GM18517 (cell line): ENCODE measurements around the gene TMCO5A.

Experiments
- ATAC-seq: cut with Tn5 transposase; IDR thresholded peaks from one replicate; pipeline ENCODE4 v1.9.1; 2021; ENCODE audit warnings: mild to moderate bottlenecking, moderate library complexity; ENCODE audit not compliant: unreplicated experiment

Gene TMCO5A

GRCh38 chr15:37967788-37968187 is 33.3 kb downstream of the TMCO5A start:
- ATAC-seq, result no peak

- ATAC-seq, result no peak
Observed at GRCh38 chr15:37973856-37974255, 39.4 kb downstream of the TMCO5A start.

GRCh38 chr15:37978231-37978630 is 43.8 kb downstream of the TMCO5A start:
- no peak for ATAC-seq

- no peak for ATAC-seq
Observed at GRCh38 chr15:37979671-37980409, 45.4 kb downstream of the TMCO5A start.

- no peak for ATAC-seq
Observed at GRCh38 chr15:37981201-37981600, 46.8 kb downstream of the TMCO5A start.

- ATAC-seq, result no peak
Observed at GRCh38 chr15:37981775-37982174, 47.3 kb downstream of the TMCO5A start.

- ATAC-seq, result no peak
Observed at GRCh38 chr15:37984368-37984767, 49.9 kb downstream of the TMCO5A start.

- peak; percentile 70 for ATAC-seq
Observed at GRCh38 chr15:37995461-37996347, 61.3 kb downstream of the TMCO5A start.
